T-helper 9 cell (primary cell): ENCODE data around the gene FAM53B.
"Not testable (repeated sequence)": the region's sequence is repeated elsewhere in the genome, so short reads cannot be mapped to it uniquely, and the experiment has no call there.

Experiments used
- DNase-seq: peaks from one replicate; pipeline ENCODE4 v3.0.0-alpha.2; 2020

FAM53B gene

GRCh38 chr10:124595143-124595883 is 148.9 kb downstream of the FAM53B start:
- DNase-seq = no peak

- DNase-seq = no peak
Observed at GRCh38 chr10:124594240-124594639, 149.9 kb downstream of the FAM53B start.

GRCh38 chr10:124593431-124593985 is 150.7 kb downstream of the FAM53B start:
- no peak for DNase-seq

GRCh38 chr10:124592736-124593430 is 151.3 kb downstream of the FAM53B start:
- no peak for DNase-seq

- DNase-seq = no peak
Observed at GRCh38 chr10:124592101-124592500, 152.1 kb downstream of the FAM53B start.

- DNase-seq = no peak
Observed at GRCh38 chr10:124591123-124591495, 153.1 kb downstream of the FAM53B start.

- DNase-seq = no peak
Observed at GRCh38 chr10:124590216-124591122, 153.7 kb downstream of the FAM53B start.

GRCh38 chr10:124589491-124590041 is 154.6 kb downstream of the FAM53B start:
- DNase-seq = no peak

GRCh38 chr10:124588736-124589490 is 155.3 kb downstream of the FAM53B start:
- no peak for DNase-seq

GRCh38 chr10:124588341-124588735 is 155.8 kb downstream of the FAM53B start:
- not testable (repeated sequence) for DNase-seq

- DNase-seq = no peak
Observed at GRCh38 chr10:124587811-124588211, 156.4 kb downstream of the FAM53B start.

GRCh38 chr10:124586142-124586541 is 158.0 kb downstream of the FAM53B start:
- no peak for DNase-seq

- DNase-seq = no peak
Observed at GRCh38 chr10:124579011-124579399, 165.2 kb downstream of the FAM53B start.

- DNase-seq = no peak
Observed at GRCh38 chr10:124578231-124579010, 165.8 kb downstream of the FAM53B start.

GRCh38 chr10:124577651-124578050 is 166.5 kb downstream of the FAM53B start:
- DNase-seq = no peak

- DNase-seq = no peak
Observed at GRCh38 chr10:124576526-124577420, 167.4 kb downstream of the FAM53B start.

GRCh38 chr10:124575107-124576035 is 168.8 kb downstream of the FAM53B start:
- DNase-seq = no peak

- DNase-seq = no peak
Observed at GRCh38 chr10:124574456-124575070, 169.6 kb downstream of the FAM53B start.
